Ovary (tissue), 3 donors: ENCODE results near the gene AFF1.

Experiments
- POLR2A ChIP-seq: fragments of 450-650 bp; IDR thresholded peaks from one replicate; pipeline ENCODE4 v1.6.1; 2017; ENCODE audit warnings: antibody characterized with exemption, mild to moderate bottlenecking, moderate library complexity
- TF ChIP-seq, protein P1 (sequence below), 3 donors: fragments of 450-650 bp in 2 of 3; fragments of 200-600 bp in 1 of 3; IDR thresholded peaks; one replicate each; pipeline versions ENCODE4 v1.5.1 to v1.8.0; 2016 to 2022; ENCODE audit warnings: antibody characterized with exemption in 3 of 3, mild to moderate bottlenecking in 1 of 3
- donor health status: DM: no; HTN: no; CAD: no.

DNA sequence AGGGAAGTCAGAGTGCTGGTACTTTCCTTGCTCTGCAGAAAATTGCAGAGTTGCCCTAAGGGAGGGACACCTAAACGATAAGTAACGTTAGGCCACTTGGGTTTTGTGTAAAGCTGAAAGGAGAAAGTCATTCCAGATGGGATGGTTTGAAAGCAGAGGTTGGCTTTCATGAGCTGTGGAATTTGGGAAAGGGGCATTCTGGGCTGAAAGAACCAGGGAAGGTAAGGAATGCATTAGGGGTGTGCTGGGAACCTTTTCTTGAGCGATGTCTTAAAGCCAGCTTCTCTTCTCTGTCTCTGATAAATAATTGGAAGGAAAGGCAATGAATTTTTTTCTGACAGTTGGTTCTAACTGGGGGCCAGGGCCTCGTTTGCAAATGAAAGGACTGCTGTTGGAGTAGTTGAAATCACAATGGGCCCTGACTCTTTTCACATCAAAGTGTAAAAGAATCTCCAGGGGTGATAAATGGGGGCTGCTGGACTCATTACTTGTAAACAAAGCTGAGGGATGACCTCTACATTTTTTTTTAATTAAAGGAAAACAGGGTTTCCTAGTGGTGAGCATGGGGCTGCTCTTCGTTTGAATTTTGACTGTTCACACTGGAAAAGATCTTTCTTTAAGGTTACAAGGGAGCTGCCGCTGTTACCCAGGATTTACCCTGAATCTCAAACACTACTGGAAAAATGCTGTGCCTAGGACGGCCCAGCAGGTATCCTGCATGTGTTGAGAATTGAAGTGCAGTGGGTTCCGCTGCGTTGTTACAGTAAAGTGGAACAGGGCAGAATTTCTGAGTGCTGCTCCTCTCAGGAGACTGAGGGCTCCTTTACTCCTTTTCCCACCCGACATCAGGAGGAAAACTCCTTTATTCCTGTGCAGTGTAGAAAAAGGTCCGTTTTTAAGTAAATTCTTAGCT, 25.0 kb downstream of the AFF1 start:
- TF ChIP-seq, protein P1, sequence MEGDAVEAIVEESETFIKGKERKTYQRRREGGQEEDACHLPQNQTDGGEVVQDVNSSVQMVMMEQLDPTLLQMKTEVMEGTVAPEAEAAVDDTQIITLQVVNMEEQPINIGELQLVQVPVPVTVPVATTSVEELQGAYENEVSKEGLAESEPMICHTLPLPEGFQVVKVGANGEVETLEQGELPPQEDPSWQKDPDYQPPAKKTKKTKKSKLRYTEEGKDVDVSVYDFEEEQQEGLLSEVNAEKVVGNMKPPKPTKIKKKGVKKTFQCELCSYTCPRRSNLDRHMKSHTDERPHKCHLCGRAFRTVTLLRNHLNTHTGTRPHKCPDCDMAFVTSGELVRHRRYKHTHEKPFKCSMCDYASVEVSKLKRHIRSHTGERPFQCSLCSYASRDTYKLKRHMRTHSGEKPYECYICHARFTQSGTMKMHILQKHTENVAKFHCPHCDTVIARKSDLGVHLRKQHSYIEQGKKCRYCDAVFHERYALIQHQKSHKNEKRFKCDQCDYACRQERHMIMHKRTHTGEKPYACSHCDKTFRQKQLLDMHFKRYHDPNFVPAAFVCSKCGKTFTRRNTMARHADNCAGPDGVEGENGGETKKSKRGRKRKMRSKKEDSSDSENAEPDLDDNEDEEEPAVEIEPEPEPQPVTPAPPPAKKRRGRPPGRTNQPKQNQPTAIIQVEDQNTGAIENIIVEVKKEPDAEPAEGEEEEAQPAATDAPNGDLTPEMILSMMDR (IDR thresholded peaks at IDR 0.05): no peak
- no peak for TF ChIP-seq POLR2A
